Pons (tissue), 1 donor: ENCODE results near the gene SCN5A.

ENCODE experiments used
- DNase-seq: peaks from one replicate; pipeline ENCODE4 v3.0.0-alpha.2; 2016; ENCODE audit warnings: low spot score

SCN5A gene

DNA sequence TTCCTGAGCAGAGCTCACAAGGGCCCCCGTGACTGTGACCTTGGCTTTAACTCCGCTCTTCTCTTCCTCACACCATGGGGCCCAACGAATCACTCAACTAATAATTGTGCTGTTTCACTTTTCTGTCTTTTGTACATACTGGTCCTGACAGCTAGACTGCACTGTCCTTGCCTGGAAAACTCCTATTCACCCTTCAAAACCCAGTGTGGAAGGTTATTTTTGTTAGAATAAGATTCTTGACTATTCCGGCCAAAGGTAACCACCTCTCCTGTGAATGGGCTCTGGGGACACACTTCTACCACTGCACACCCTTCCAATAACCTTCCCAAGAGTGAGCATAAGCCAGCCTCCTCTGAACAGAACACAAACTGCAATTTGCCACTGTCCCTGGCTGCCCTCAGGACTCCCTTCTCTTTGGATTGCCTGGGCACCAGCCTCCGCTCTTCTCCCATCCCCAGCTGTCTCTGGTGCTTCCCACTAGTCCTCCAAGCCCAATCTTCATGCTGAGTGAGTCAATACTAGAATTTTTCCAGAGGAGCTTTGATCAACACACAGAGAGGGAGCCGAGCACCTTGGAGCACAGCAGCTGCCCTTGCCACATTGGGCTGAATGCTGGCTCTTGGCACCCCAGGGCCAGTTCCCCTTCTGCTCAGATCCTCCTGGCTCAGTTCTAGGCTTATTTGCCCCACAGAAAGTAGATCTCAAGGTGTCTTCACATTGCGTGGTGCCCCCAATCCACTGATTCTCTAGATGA lies 2.1 kb downstream of the SCN5A start:
- no peak for DNase-seq

DNA sequence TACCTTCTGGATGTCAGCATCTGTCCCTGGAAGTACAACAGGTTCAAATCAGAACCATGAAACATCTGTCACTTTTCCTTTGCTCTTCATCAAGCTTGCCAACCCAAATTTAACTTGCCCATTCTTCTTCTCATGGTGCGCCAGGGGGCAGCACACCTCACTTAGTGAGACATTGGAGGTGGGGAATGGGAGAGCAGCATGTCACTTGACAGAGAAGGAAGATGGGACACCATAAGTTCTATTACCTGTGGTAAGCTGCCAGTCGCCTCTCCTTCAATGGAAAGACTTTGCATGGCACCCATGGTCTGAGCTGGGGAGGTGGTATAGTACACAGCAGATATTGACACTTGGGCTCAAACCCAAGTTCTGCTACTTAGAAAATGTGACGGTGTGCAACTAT lies 2.9 kb downstream of the SCN5A start:
- DNase-seq = no peak

DNA sequence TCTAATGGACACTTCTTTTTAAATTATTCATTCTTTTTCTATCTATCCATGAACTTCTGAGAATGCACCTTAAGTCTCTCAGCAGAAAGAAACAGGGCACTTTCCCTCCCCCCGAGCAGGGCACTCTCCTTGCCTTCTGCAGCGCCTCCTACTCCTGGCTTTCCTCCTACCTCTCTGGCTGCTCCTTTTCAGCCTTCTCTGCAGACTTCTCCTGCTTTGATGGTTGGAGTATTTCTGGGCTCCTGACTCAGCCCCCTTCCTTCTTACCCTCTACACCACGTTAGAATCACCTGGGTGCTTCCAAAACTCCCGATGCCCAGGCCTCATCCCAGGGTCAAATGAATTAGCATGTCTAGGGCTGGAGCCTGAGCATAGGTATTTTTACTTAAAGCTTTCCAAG lies 3.4 kb downstream of the SCN5A start:
- no peak for DNase-seq

GRCh38 chr3:38645601-38646000 lies 3.9 kb downstream of the SCN5A start:
- no peak for DNase-seq

DNA sequence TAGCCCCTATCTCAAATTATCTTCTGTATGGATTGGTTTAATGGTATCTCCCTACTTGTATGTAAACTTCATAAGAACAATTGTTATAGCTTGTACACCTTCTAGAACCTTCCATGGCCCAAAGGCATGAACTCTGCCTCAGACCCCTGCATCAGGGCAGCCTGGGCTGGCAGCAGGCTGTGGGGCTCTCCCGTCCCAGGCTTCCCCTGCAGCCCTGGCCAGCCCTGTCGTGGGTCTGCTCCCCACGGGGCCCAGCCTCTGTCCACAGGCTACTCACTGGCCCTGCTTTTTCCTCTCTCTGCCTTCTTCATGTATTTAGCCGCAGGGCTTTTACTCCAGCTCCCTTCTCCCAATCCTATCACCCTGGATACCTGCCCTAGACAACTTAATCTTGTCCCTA lies 4.4 kb downstream of the SCN5A start:
- no peak for DNase-seq

DNA sequence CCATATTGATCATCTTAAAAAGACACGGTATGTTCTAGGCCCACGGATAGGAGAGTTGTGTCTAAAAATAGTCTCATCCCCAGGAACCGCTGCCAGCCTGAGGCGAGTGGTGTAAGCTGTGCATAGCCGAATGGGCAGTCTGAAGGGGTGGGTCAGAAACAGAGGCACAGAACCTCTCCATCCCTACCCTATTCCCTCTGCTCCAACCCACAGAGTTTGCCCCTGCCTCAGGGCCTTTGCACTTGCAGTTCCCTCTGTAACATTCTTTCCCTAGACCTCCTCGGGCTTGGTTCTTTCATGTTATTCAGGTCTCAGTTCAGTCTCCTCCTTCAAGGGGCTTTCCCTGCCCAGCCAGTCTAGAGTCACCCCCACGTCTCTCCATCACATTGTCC lies 4.8 kb downstream of the SCN5A start:
- no peak for DNase-seq

GRCh38 chr3:38644016-38644661 lies 5.3 kb downstream of the SCN5A start:
- no peak for DNase-seq

DNA sequence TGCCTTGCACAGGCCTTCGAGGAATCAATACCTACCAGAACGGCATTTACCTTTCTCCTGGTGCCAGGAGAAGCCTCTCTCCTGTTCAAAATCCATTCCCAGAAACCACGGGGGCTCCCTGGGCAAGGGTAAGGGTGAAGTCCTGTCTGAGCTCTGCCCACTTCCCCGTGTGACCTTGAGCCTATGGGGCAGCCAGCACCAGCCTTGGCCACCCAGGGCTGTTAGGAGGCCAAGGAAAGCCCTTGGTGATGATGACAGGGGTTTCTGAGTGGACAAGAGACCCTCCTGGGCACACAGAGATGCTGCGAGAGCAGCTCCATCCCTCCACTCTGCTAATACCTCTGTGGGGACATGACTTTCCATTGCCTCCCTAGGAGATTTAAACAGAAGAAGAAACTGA lies 5.9 kb downstream of the SCN5A start:
- DNase-seq = no peak

GRCh38 chr3:38643090-38643489 lies 6.4 kb downstream of the SCN5A start:
- DNase-seq = no peak

DNA sequence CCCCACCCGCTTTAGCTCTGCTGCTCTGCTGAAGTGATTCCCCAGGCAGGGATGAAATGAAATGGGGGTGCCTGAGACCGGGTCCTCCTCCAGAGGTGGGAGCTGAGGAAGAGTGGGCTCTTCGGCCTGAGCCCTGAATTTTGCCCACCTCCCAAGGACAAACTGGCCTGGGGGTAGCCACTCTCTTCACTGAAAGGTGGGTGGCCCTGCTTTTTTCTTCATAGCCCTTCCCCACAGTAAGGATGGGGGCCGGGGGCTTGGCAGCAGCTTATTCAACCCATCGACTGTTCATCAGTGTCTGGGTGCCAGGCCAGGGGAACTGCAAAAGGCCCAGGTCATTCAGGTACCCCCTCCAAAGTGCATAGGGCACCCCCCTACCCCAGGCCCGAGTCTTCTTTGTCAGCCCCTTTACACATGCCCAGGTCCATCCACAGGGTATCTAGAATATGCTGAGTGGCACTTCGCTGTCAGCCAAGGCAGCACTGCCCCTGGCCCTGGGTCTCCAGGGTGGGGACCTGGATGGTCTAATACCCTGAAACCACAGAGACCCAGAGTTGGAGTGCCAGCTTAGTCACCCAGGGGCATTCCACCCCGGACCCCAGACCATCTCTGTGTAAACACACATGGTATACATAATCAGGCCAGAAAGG lies 7.9 kb downstream of the SCN5A start:
- DNase-seq = no peak

DNA sequence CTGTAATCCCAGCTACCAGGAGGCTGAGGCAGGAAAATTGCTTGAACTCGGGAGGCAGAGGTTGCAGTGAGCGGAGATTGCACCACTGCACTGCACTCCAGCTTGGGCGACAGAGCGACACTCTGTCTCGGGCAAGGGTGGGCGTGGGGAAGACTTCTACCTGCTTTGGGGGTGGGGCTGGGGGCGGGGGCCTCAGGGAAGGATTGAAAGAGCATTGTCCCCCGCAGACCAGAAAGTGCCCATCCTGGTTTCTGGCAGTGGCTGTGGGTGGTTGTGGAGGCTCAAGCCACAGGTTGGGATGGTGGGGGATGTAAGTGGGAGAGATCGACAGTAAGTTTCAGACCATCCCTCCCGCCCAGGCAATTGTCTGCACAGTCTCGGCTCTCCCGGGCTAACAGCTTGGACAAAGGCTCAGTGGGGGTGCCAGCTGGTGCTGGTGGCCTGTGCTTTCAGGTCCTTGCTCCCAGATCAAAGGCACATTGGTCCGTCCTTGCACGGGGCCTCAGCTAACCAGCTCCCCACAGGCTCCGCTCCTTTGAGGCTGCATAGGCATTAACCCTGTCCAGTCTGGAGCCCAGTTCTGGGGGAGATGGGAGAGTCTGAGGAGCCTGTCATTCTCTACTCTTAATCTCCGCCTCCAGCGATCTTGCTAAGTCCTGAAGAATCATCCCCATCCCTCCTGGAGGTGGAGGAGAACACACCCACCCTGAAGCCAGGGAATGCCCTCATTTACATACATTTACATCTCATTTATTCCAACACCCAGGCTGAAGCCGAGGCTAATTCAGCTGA lies 8.6 kb downstream of the SCN5A start:
- DNase-seq = no peak

DNA sequence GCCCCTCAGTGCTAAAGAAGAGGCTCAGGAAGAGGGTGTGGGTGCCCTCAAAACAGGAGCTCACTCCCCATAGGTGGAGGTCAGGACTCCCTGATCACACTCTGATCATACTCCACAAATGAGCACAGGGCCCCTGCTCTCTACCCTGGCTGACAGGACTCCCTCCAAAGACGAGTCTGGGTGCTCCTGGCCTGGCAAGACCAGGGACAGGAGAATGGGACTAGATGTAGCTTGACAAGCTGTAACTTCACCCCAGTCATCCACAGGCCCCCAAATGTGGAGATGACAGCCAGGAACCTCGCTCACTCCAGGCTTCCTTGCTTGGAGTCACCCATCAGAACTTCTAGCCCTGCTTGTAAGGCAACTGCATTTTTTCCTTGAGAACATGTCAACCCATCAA lies 11.1 kb downstream of the SCN5A start:
- no peak for DNase-seq

- DNase-seq = no peak
These were observed 11.6 kb downstream of the SCN5A start for GRCh38 chr3:38637906-38638305.

DNA sequence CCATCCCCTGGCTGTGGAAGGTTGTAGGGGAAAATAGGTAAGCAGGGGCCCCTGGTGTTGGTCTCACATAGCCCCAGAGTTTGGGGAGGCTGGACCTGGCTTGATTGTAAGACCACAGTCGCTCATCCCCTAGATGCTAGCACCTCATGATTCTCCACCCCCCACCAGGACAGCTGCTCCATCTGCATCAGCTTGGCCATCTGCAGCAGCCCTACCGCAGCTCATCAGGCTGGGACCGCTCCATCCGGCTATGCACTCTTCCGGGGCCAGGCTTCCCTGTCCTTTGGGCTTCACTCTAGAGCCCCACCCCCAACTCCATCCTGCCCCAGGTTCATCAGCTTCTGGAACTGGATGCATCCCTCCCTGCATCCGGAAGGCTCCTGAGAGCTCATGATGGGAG lies 12.6 kb downstream of the SCN5A start:
- DNase-seq = no peak

GRCh38 chr3:38636464-38636863 lies 13.0 kb downstream of the SCN5A start:
- no peak for DNase-seq

DNA sequence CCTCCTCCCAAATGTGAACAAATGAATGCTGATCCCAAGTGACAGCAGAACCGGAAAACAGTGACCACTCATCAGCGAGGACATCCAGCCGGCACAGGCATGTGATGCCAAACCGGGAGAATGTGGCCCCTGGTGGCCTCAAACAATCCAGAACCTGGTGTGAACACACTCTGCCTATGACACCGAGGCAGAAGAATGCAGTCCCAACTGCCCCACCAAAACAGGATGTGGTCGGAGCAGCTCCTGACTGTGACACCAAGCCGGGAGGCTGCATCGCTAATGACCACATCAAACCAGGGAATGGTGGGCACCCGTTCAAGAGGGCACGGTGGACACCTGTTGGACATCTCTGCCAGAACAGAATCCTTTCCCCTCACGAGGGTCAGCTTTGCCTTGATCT lies 15.4 kb downstream of the SCN5A start:
- DNase-seq = no peak

DNA sequence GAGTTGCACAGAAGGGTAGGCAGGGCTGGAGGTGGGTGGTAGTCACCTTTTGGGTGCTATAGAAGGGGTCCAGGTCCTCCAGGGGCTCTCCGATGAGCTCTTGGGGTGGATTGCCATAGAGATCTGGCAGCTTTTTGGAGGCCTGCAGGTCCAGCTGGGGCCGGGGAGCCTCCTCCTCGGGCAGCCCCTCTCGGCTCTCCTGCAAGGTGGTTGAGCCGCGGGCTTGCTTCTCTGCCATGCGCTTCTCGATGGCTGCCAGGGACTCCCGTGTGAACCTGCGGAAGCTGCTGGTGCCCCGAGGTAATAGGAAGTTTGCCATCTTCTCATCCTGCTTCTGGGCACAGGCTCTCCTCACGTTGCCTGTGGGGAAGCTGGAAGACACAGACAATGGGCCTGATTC lies 16.5 kb downstream of the SCN5A start:
- no peak for DNase-seq

- DNase-seq = no peak
These were observed 18.9 kb downstream of the SCN5A start for GRCh38 chr3:38630606-38631005.

- no peak for DNase-seq
These were observed 19.4 kb downstream of the SCN5A start for GRCh38 chr3:38630070-38630469.

DNA sequence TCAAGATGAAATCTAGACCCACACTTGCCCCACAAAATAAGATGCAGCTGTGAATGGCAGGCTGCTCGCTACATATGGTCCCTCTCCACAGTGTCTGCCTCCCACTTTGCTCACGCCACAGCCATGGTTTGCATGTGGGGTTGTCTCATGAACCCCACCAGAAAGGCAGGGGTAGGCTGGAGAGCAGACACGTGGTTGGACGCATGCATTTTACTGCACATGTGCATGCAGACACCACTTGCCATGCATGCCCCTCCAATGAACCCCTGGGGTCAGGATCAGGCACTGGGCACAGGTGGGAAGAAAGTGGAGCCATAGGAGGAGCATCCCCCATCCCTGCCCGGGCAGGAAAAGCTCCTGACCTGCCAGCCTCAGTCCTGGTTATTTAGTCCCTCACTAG lies 20.7 kb downstream of the SCN5A start:
- DNase-seq = no peak

GRCh38 chr3:38627956-38628355 lies 21.5 kb downstream of the SCN5A start:
- no peak for DNase-seq

DNA sequence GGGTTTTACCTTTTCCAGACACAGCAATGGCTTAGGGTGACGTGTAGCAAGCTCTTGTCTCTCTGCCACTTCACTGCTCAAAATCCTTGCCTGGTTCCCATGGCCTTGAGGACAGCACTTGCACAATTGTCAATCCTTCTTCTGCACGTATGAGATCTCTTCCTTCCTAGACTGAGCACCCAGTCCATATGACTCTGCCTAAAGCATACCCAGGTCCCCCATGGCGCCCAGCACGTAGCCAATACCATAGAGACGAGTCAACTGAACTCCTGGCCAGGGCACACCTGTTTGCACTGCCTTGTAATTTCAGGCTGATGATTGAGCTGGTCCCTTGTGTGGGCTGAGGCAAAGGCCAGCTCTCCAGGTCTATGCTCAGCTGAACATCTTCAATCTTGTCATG lies 23.3 kb downstream of the SCN5A start:
- DNase-seq = no peak

DNA sequence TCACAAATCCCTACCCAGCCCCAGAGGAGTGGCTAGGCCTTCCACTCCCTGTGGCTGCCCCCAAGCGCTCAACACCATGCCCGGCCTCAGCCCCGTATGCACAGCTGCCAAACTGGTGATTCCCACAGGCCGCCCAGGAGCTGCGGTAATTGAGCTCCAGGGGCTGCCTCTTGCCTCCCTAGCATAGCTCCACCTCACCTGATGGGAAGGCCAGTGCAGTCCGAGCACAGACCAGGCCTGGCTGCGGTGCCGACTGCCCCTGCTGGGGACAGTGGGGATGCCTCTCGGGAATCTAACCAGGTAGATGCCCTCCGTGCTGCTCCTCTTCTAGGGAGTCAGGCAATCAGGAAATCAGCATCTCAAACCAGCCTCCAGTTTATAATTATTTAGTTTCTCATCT lies 25.9 kb downstream of the SCN5A start:
- DNase-seq = no peak
